Mesendoderm (in vitro differentiated cells): ENCODE measurements around the gene MAPK14.

ENCODE experiments used
- DNase-seq: peaks from one replicate; pipeline ENCODE4 v3.0.0; 2013
- H2AK5ac ChIP-seq: 2 replicates; pipeline ENCODE4 v1.6.1; 2013; ENCODE audit warnings: low read length, inconsistent platforms
- H2BK120ac ChIP-seq: 2 replicates; pipeline ENCODE4 v1.6.1; 2013; ENCODE audit warnings: low read depth, mild to moderate bottlenecking, low read length, moderate library complexity, mixed read lengths
- H2BK15ac ChIP-seq: replicated peaks from 2 replicates; pipeline ENCODE4 v1.6.1; 2013; ENCODE audit warnings: low read depth, mild to moderate bottlenecking, moderate library complexity
- H2BK5ac ChIP-seq: 2 replicates; pipeline ENCODE4 v1.6.1; 2013; ENCODE audit warnings: low read length, inconsistent platforms
- H3K18ac ChIP-seq: 2 replicates; pipeline ENCODE4 v1.6.1; 2013; ENCODE audit warnings: mild to moderate bottlenecking, low read length, mixed read lengths
- H3K23ac ChIP-seq: one replicate; pipeline ENCODE4 v1.6.1; 2013; ENCODE audit warnings: low read length
- H3K27ac ChIP-seq: 2 replicates; pipeline ENCODE4 v1.5.1; 2013; ENCODE audit warnings: low read depth, mild to moderate bottlenecking, inconsistent platforms, low read length, moderate library complexity
- H3K27me3 ChIP-seq: 2 replicates; pipeline ENCODE4 v1.6.1; 2013; ENCODE audit warnings: low read length, control low read depth, mild to moderate bottlenecking, inconsistent platforms; ENCODE audit not compliant: insufficient read depth, poor library complexity
- H3K36me3 ChIP-seq: 2 replicates; pipeline ENCODE4 v1.6.1; 2013; ENCODE audit warnings: low read length, inconsistent platforms; ENCODE audit not compliant: control insufficient read depth, insufficient read depth
- H3K4ac ChIP-seq: one replicate; pipeline ENCODE4 v1.6.1; 2013; ENCODE audit warnings: low read depth, mild to moderate bottlenecking, low read length, moderate library complexity
- H3K4me1 ChIP-seq: 2 replicates; pipeline ENCODE4 v1.6.1; 2013; ENCODE audit warnings: low read depth, low read length, inconsistent platforms; ENCODE audit not compliant: control insufficient read depth
- H3K4me2 ChIP-seq: 2 replicates; pipeline ENCODE4 v1.6.1; 2013; ENCODE audit warnings: low read length
- H3K4me3 ChIP-seq: 2 replicates; pipeline ENCODE4 v1.5.1; 2013; ENCODE audit warnings: mild to moderate bottlenecking, low read length
- H3K56ac ChIP-seq: one replicate; pipeline ENCODE4 v1.6.1; 2013; ENCODE audit warnings: low read length
- H3K79me1 ChIP-seq: 2 replicates; pipeline ENCODE4 v1.6.1; 2013; ENCODE audit warnings: low read length, inconsistent platforms
- H3K79me2 ChIP-seq: 2 replicates; pipeline ENCODE4 v1.6.1; 2013; ENCODE audit warnings: mild to moderate bottlenecking, low read length; ENCODE audit not compliant: control insufficient read depth, insufficient read depth
- H3K9ac ChIP-seq: 2 replicates; pipeline ENCODE4 v1.6.1; 2013; ENCODE audit warnings: low read length, inconsistent platforms
- H4K5ac ChIP-seq: one replicate; pipeline ENCODE4 v1.6.1; 2013; ENCODE audit warnings: low read length
- H4K8ac ChIP-seq: one replicate; pipeline ENCODE4 v1.6.1; 2013; ENCODE audit warnings: low read depth, mild to moderate bottlenecking, control low read depth, low read length, moderate library complexity
- whole genome bisulfite sequencing: extraction: QIAGEN DNeasy Blood & Tissue Kit; methylation state at CpG from one replicate; pipeline ENCODE4 v1.1.7; 2013; ENCODE audit warnings: low lambda C conversion rate, missing lambda C conversion rate; ENCODE audit not compliant: insufficient coverage; ENCODE audit errors: extremely low coverage; 5-methylcytosine and 5-hydroxymethylcytosine counted together

MAPK14 gene

GRCh38 chr6:35993150-35993549, 34.5 kb upstream of the MAPK14 start:
- no peak overlapping the region for H3K9ac ChIP-seq
- H2AK5ac ChIP-seq: no peak overlapping the region
- H3K79me2 ChIP-seq: no peaks in the 10 kb centered on the region
- H3K23ac ChIP-seq: no peak overlapping the region
- no peaks in the 10 kb centered on the region for H3K79me1 ChIP-seq
- H3K4me2 ChIP-seq: no peak overlapping the region
- WGBS: no CpG with 5 or more reads among the region's 3 CpGs
- no peaks in the 10 kb centered on the region for H3K4me1 ChIP-seq
- H4K5ac ChIP-seq: no peak overlapping the region
- no peak overlapping the region for H3K27ac ChIP-seq
- no peak overlapping the region for H2BK5ac ChIP-seq
- no peak overlapping the region for H3K4me3 ChIP-seq
- no peak overlapping the region for H3K56ac ChIP-seq
- H2BK120ac ChIP-seq: no peak overlapping the region
- H3K36me3 ChIP-seq: no peaks in the 10 kb centered on the region
- no peak overlapping the region for H3K18ac ChIP-seq
- no peak overlapping the region for H4K8ac ChIP-seq
- H3K4ac ChIP-seq: no peak overlapping the region
- no peak for DNase-seq
- no peaks in the 10 kb centered on the region for H3K27me3 ChIP-seq
- H2BK15ac ChIP-seq: no peak overlapping the region

GRCh38 chr6:36000451-36000850, 27.2 kb upstream of the MAPK14 start:
- no peak for DNase-seq
- H3K27ac ChIP-seq: no peak overlapping the region
- H4K5ac ChIP-seq: no peak overlapping the region
- H3K23ac ChIP-seq: no peak overlapping the region
- WGBS: no CpG with 5 or more reads among the region's 1 CpG
- H3K56ac ChIP-seq: no peak overlapping the region
- no peak overlapping the region for H2BK120ac ChIP-seq
- H2BK5ac ChIP-seq: no peak overlapping the region
- H3K4me2 ChIP-seq: no peak overlapping the region
- no peak overlapping the region for H4K8ac ChIP-seq
- H3K27me3 ChIP-seq: no peaks in the 10 kb centered on the region
- H3K79me2 ChIP-seq: no peaks in the 10 kb centered on the region
- no peak overlapping the region for H2AK5ac ChIP-seq
- H3K9ac ChIP-seq: no peak overlapping the region
- no peaks in the 10 kb centered on the region for H3K79me1 ChIP-seq
- H3K4me1 ChIP-seq: no peaks in the 10 kb centered on the region
- H3K36me3 ChIP-seq: no peaks in the 10 kb centered on the region
- H3K4ac ChIP-seq: no peak overlapping the region
- no peak overlapping the region for H2BK15ac ChIP-seq
- no peak overlapping the region for H3K18ac ChIP-seq
- H3K4me3 ChIP-seq: no peak overlapping the region

GRCh38 chr6:36015666-36016065, 11.9 kb upstream of the MAPK14 start:
- H3K18ac ChIP-seq: no peak overlapping the region
- no peak overlapping the region for H2BK15ac ChIP-seq
- no peak overlapping the region for H3K9ac ChIP-seq
- H3K27me3 ChIP-seq: no peaks in the 10 kb centered on the region
- no CpG with 5 or more reads among the region's 4 CpGs for WGBS
- no peak overlapping the region for H3K4ac ChIP-seq
- no peak overlapping the region for H3K56ac ChIP-seq
- H3K27ac ChIP-seq: no peak overlapping the region
- DNase-seq: no peak
- no peak overlapping the region for H2AK5ac ChIP-seq
- no peak overlapping the region for H2BK5ac ChIP-seq
- no peaks in the 10 kb centered on the region for H3K79me2 ChIP-seq
- no peak overlapping the region for H4K8ac ChIP-seq
- no peak overlapping the region for H3K23ac ChIP-seq
- H3K79me1 ChIP-seq: no peaks in the 10 kb centered on the region
- no peaks in the 10 kb centered on the region for H3K4me1 ChIP-seq
- H3K36me3 ChIP-seq: no peaks in the 10 kb centered on the region
- no peak overlapping the region for H4K5ac ChIP-seq
- H3K4me3 ChIP-seq: no peak overlapping the region
- no peak overlapping the region for H2BK120ac ChIP-seq
- no peak overlapping the region for H3K4me2 ChIP-seq

- Histone ChIP-seq H3K9ac (no peak overlapping the region), H3K4me2 (no peak overlapping the region), H3K36me3 (no peaks in the 10 kb centered on the region), H2BK15ac (no peak overlapping the region), H3K4ac (no peak overlapping the region), H2BK120ac (no peak overlapping the region), H3K27ac (no peak overlapping the region), H3K18ac (no peak overlapping the region), H3K27me3 (no peaks in the 10 kb centered on the region), H3K23ac (no peak overlapping the region), H4K8ac (no peak overlapping the region), H3K4me1 (no peaks in the 10 kb centered on the region), H3K79me2 (no peaks in the 10 kb centered on the region), H3K79me1 (no peaks in the 10 kb centered on the region), H4K5ac (no peak overlapping the region), H3K4me3 (no peak overlapping the region), H2AK5ac (no peak overlapping the region), H2BK5ac (no peak overlapping the region), H3K56ac (no peak overlapping the region)
- DNase-seq: no peak
- no CpG with 5 or more reads among the region's 2 CpGs for whole genome bisulfite sequencing
Measured at GRCh38 chr6:36018339-36018738, 9.3 kb upstream of the MAPK14 start.

GRCh38 chr6:36019167-36019566, 8.4 kb upstream of the MAPK14 start:
- Histone ChIP-seq H4K5ac (no peak overlapping the region), H3K27me3 (no peaks in the 10 kb centered on the region), H3K4ac (no peak overlapping the region), H3K4me1 (no peaks in the 10 kb centered on the region), H2AK5ac (no peak overlapping the region), H4K8ac (no peak overlapping the region), H2BK120ac (no peak overlapping the region), H3K56ac (no peak overlapping the region), H3K4me3 (no peak overlapping the region), H3K4me2 (no peak overlapping the region), H3K23ac (no peak overlapping the region), H2BK5ac (no peak overlapping the region), H3K36me3 (no peaks in the 10 kb centered on the region), H2BK15ac (no peak overlapping the region), H3K79me2 (no peaks in the 10 kb centered on the region), H3K9ac (no peak overlapping the region), H3K79me1 (no peaks in the 10 kb centered on the region), H3K18ac (no peak overlapping the region), H3K27ac (no peak overlapping the region)
- no CpG with 5 or more reads among the region's 11 CpGs for WGBS
- DNase-seq: no peak

GRCh38 chr6:36020154-36020553, 7.5 kb upstream of the MAPK14 start:
- Histone ChIP-seq H3K56ac (no peak overlapping the region), H3K23ac (no peak overlapping the region), H2BK120ac (no peak overlapping the region), H3K4me1 (no peaks in the 10 kb centered on the region), H4K8ac (no peak overlapping the region), H3K18ac (no peak overlapping the region), H3K27me3 (no peaks in the 10 kb centered on the region), H3K4ac (no peak overlapping the region), H3K27ac (no peak overlapping the region), H3K9ac (no peak overlapping the region), H3K79me1 (no peaks in the 10 kb centered on the region), H4K5ac (no peak overlapping the region), H2BK15ac (no peak overlapping the region), H3K36me3 (no peaks in the 10 kb centered on the region), H2BK5ac (no peak overlapping the region), H3K79me2 (no peaks in the 10 kb centered on the region), H2AK5ac (no peak overlapping the region), H3K4me3 (no peak overlapping the region), H3K4me2 (no peak overlapping the region)
- DNase-seq: no peak
- no CpG with 5 or more reads among the region's 1 CpG for WGBS
